Caco-2 (cell line): ENCODE data around the gene PPIA. TPM values are rescaled to one million over a fixed set of nuclear protein-coding genes. Genes with fewer than 3 reads are reported as not detected.

Experiments used
- BruUV-seq: library from RNA; stranded (reverse); fragments of 400-500 nt; replicated peaks from 2 replicates; lab custom pipeline; 2021; lab: Mats Ljungman, UMichigan
- CTCF ChIA-PET: fragments of 300-600 bp; sonication (Branson Sonifier 250); formaldehyde crosslinking; loops from one replicate; lab custom pipeline; 2022; ENCODE audit warnings: antibody characterized with exemption; lab: Charles Lee
- POLR2A ChIA-PET: fragments of 300-600 bp; sonication (Branson Sonifier 250); formaldehyde crosslinking; loops from one replicate; lab custom pipeline; 2022; ENCODE audit warnings: antibody characterized with exemption; lab: Charles Lee
- DNase-seq, 2 experiments: peaks; one replicate each; pipeline versions ENCODE4 v3.0.0 to v3.0.0-alpha.2; 2020 to 2022
- H3K27me3 ChIP-seq: replicated peaks from 2 replicates; pipeline ENCODE4 v1.6.0; 2011; ENCODE audit warnings: low read length; ENCODE audit not compliant: control insufficient read depth, insufficient read depth
- H3K36me3 ChIP-seq: 2 replicates; pipeline ENCODE4 v1.5.1; 2011; ENCODE audit warnings: low read length; ENCODE audit not compliant: control insufficient read depth, insufficient read depth
- H3K4me1 ChIP-seq: fragments of 250-450 bp; sonication (Bioruptor Pico); 2 replicates; pipeline ENCODE4 v1.5.1; 2020; ENCODE audit warnings: mild to moderate bottlenecking
- H3K4me3 ChIP-seq: 2 replicates; pipeline ENCODE4 v1.5.1; 2011; ENCODE audit warnings: low read depth, mild to moderate bottlenecking, control low read depth, low read length
- H3K9me3 ChIP-seq: fragments of 250-450 bp; sonication (Bioruptor Pico); 2 replicates; pipeline ENCODE4 v1.5.1; 2020; ENCODE audit warnings: mild to moderate bottlenecking, moderate library complexity
- H3K27ac Mint-ChIP-seq: one replicate; pipeline ENCODE4 v1.8.0; 2022; ENCODE audit warnings: mixed read lengths; ENCODE audit not compliant: unreplicated experiment
- H3K27me3 Mint-ChIP-seq: one replicate; pipeline ENCODE4 v1.8.0; 2022; ENCODE audit warnings: mixed read lengths; ENCODE audit not compliant: insufficient read depth, unreplicated experiment
- H3K36me3 Mint-ChIP-seq: one replicate; pipeline ENCODE4 v1.8.0; 2022; ENCODE audit warnings: mild to moderate bottlenecking, mixed read lengths; ENCODE audit not compliant: insufficient read depth, unreplicated experiment
- H3K4me1 Mint-ChIP-seq: one replicate; pipeline ENCODE4 v1.8.0; 2022; ENCODE audit warnings: low read depth, mixed read lengths; ENCODE audit not compliant: unreplicated experiment
- H3K4me3 Mint-ChIP-seq: one replicate; pipeline ENCODE4 v1.8.0; 2022; ENCODE audit warnings: mild to moderate bottlenecking, moderate library complexity, mixed read lengths; ENCODE audit not compliant: unreplicated experiment
- H3K9me3 Mint-ChIP-seq: one replicate; pipeline ENCODE4 v1.8.0; 2022; ENCODE audit warnings: mixed read lengths; ENCODE audit not compliant: unreplicated experiment
- intact Hi-C: fragments of 100-400 bp; cut with micrococcal nuclease; formaldehyde crosslinking; loops from one replicate; pipeline ENCODE4 v1.10.0; 2022; ENCODE audit not compliant: unreplicated experiment
- total RNA-seq: library from RNA; stranded (reverse); gene quantifications from 2 replicates; pipeline ENCODE4 v1.2.3, GENCODE V29; 2022
- TF ChIP-seq, protein P1 (sequence below), 2 experiments: fragments of 200-600 bp in 1 of 2; IDR thresholded peaks; 1 replicate in 1 of 2; 2 replicates in 1 of 2; pipeline versions ENCODE4 v1.5.1 to v1.8.0; 2011 to 2022; ENCODE audit warnings: antibody characterized with exemption in 1 of 2, control low read depth in 1 of 2, inconsistent platforms in 1 of 2, low read depth in 1 of 2, low read length in 1 of 2, mild to moderate bottlenecking in 1 of 2, moderate library complexity in 1 of 2; ENCODE audit not compliant: insufficient read depth in 1 of 2, severe bottlenecking in 1 of 2, unreplicated experiment in 1 of 2

Gene PPIA
- total RNA-seq, 1 experiment from 2014 or later, result 2,104 TPM

DNA sequence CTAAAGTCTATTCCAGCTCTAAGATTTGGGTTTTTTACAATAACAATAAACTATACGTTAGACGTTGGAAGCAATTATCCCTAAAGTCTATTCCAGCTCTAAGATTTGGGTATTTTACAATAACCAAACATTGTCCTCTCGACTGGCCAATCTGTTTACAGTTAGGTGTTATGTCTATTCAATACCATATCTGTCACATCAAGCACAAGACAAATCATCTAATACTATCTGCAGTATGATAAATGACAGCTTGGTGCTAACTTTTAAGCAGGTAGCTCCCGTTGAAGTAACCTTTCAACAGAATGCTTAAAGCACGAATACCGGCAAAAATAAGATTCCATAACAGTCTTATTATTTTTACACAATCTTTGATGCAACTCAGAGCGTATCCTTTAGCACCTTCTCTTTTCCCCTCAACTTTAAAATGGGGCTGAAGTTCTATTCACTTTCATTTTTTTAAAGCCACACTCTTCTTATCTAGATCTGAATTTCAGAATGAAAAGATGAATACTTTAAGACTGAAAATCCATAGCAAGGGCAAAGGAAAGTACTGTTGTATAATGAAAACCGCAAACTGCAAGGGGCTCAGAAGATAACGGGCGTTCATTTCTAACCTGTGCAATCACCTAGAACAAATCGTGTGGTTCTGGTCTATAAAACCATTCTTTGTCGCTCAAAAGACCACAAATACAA is 50.5 kb downstream of the PPIA start:
- DNase-seq, result no peak
- Histone ChIP-seq H3K27me3 (no peaks in the 10 kb centered on the region), H3K4me1 (no peaks in the 10 kb centered on the region), H3K9me3 (no peaks in the 10 kb centered on the region), H3K36me3 (no peaks in the 10 kb centered on the region), H3K4me3 (peak overlapping the region; percentile 61)
- TF ChIP-seq, protein P1, sequence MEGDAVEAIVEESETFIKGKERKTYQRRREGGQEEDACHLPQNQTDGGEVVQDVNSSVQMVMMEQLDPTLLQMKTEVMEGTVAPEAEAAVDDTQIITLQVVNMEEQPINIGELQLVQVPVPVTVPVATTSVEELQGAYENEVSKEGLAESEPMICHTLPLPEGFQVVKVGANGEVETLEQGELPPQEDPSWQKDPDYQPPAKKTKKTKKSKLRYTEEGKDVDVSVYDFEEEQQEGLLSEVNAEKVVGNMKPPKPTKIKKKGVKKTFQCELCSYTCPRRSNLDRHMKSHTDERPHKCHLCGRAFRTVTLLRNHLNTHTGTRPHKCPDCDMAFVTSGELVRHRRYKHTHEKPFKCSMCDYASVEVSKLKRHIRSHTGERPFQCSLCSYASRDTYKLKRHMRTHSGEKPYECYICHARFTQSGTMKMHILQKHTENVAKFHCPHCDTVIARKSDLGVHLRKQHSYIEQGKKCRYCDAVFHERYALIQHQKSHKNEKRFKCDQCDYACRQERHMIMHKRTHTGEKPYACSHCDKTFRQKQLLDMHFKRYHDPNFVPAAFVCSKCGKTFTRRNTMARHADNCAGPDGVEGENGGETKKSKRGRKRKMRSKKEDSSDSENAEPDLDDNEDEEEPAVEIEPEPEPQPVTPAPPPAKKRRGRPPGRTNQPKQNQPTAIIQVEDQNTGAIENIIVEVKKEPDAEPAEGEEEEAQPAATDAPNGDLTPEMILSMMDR (IDR thresholded peaks at IDR 0.05; ENCODE audit: insufficient read depth in 1 of 2, low read depth in 1 of 2, low read length in 1 of 2, severe bottlenecking in 1 of 2, unreplicated experiment in 1 of 2), result no peak
- ChIA-PET CTCF (interaction anchor here (0.6 to 0.7 kb wide), 3 partner anchors 11 to 307 kb away, joined by 3 to 8 read pairs (median 4); no protein-coding TSS in a partner anchor), POLR2A (interaction anchor here (0.6 to 1.6 kb wide), 7 partner anchors 32 to 273 kb away, joined by 3 to 16 read pairs (median 4); partner anchors contain the start of genes CCM2, DDX56 and TBRG4)
- peak overlapping the region; percentile 95 for H3K4me3 Mint-ChIP-seq
- H3K9me3 Mint-ChIP-seq, result no peaks in the 10 kb centered on the region
- peak overlapping the region; percentile 99 for H3K27ac Mint-ChIP-seq
- BruUV-seq, result no TSS peak
- intact Hi-C loops, result loop anchor here (1.0 to 5.0 kb wide), 3 partner anchors 80 to 259 kb away; partner anchors contain the start of gene ZMIZ2
- peaks cover 12% of the 10 kb centered on the region for H3K4me1 Mint-ChIP-seq
- peaks cover 20% of the 10 kb centered on the region for H3K36me3 Mint-ChIP-seq
- H3K27me3 Mint-ChIP-seq, result no peaks in the 10 kb centered on the region

DNA sequence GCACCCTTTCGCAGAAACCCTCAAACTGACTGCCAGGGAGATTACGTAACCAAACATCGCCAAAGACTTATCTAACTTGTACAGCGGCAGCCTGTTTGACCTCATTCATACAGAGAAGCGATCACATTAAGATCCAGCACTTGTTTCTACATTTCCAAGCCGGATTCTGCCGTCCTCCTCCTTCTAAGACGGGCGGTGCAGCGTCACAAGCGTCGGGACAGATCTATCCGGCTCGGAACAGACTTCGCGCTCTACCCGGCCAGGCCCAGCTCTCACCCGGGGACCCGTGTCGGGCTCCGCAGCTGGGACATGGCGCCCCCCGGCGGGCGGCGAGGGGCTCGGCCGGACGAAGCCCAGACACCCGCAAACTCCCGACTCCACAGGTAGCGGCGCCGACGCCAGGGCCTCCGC is 51.0 kb downstream of the PPIA start:
- no peaks in the 10 kb centered on the region for H3K27me3 ChIP-seq
- H3K4me3 ChIP-seq, result peak overlapping the region; percentile 61
- Mint-ChIP-seq H3K4me1 (peaks cover 10% of the 10 kb centered on the region), H3K9me3 (no peaks in the 10 kb centered on the region), H3K4me3 (peak overlapping the region; percentile 95), H3K27me3 (no peaks in the 10 kb centered on the region), H3K36me3 (peaks cover 15% of the 10 kb centered on the region), H3K27ac (peak overlapping the region; percentile 99)
- peak; percentile 86 to 92 for DNase-seq
- TF ChIP-seq, protein P1 (IDR thresholded peaks at IDR 0.05; ENCODE audit: insufficient read depth in 1 of 2, low read depth in 1 of 2, low read length in 1 of 2, severe bottlenecking in 1 of 2, unreplicated experiment in 1 of 2), result peak; percentile 87 to 89
- H3K36me3 ChIP-seq, result no peaks in the 10 kb centered on the region
- no peaks in the 10 kb centered on the region for H3K4me1 ChIP-seq
- H3K9me3 ChIP-seq, result no peaks in the 10 kb centered on the region
- TSS peak; percentile 51 for BruUV-seq
- CTCF ChIA-PET, result interaction anchor here (0.6 to 0.7 kb wide), 4 partner anchors 12 to 306 kb away, joined by 3 to 8 read pairs (median 4); no protein-coding TSS in a partner anchor
- POLR2A ChIA-PET, result interaction anchor here (0.5 to 1.6 kb wide), 14 partner anchors 9 to 723 kb away, joined by 3 to 16 read pairs (median 4); partner anchors contain the start of genes CCM2, DDX56, PURB and TBRG4
- intact Hi-C loops, result loop anchor here (1.0 to 5.0 kb wide), 3 partner anchors 80 to 259 kb away; partner anchors contain the start of gene ZMIZ2

GRCh38 chr7:44847920-44848634 is 51.6 kb downstream of the PPIA start, which contains the start of gene H2AZ2:
TSS of gene H2AZ2 (minus strand) at chr7:44848087. CDS start at chr7:44847971, 116 bp downstream.
- BruUV-seq, result no TSS peak
- peak; percentile 100 for DNase-seq
- Mint-ChIP-seq H3K4me1 (peaks cover 10% of the 10 kb centered on the region), H3K9me3 (no peaks in the 10 kb centered on the region), H3K27ac (peak within 1 kb of the TSS; percentile 99), H3K36me3 (peaks cover 12% of the 10 kb centered on the region), H3K4me3 (peak within 1 kb of the TSS; percentile 95), H3K27me3 (no peaks in the 10 kb centered on the region)
- CTCF ChIA-PET, result interaction anchor here (0.6 to 1.1 kb wide), 4 partner anchors 37 to 262 kb away, joined by 3 to 5 read pairs (median 3); partner anchors contain the start of gene PURB
- TF ChIP-seq, protein P1 (IDR thresholded peaks at IDR 0.05; ENCODE audit: insufficient read depth in 1 of 2, low read depth in 1 of 2, low read length in 1 of 2, severe bottlenecking in 1 of 2, unreplicated experiment in 1 of 2), result no peak
- intact Hi-C loops, result loop anchor here (1.0 to 5.0 kb wide), 7 partner anchors 37 to 265 kb away; partner anchors contain the start of genes PPIA, PURB, TMED4 and ZMIZ2
- Histone ChIP-seq H3K4me1 (no peaks in the 10 kb centered on the region), H3K27me3 (no peaks in the 10 kb centered on the region), H3K9me3 (no peaks in the 10 kb centered on the region), H3K4me3 (peak within 1 kb of the TSS; percentile 64), H3K36me3 (no peaks in the 10 kb centered on the region)
- POLR2A ChIA-PET, result interaction anchor here (0.5 to 1.6 kb wide), 14 partner anchors 9 to 724 kb away, joined by 3 to 16 read pairs (median 3); partner anchors contain the start of genes CCM2, DDX56, OGDH and PURB
